GM23338 (cell line): Measurements from ENCODE around the gene WDR35.

ENCODE experiments used
- CTCF ChIP-seq, 2 experiments: fragments of 200-600 bp in 1 of 2; sonication (generic) in 1 of 2; conservative IDR thresholded peaks; 2 replicates each; pipeline versions ENCODE4 v1.5.1 to v1.6.1; 2016 to 2017; ENCODE audit warnings: antibody characterized with exemption in 2 of 2, low read depth in 2 of 2, mild to moderate bottlenecking in 2 of 2, moderate library complexity in 1 of 2
- ETS1 ChIP-seq: IDR thresholded peaks from 2 replicates; pipeline ENCODE4 v1.6.1; 2016; ENCODE audit warnings: antibody characterized with exemption
- EZH2 ChIP-seq: fragments of 200-600 bp; sonication (generic); IDR thresholded peaks from one replicate; pipeline ENCODE4 v1.8.0; 2017; ENCODE audit warnings: antibody characterized with exemption, mild to moderate bottlenecking, low read depth; ENCODE audit not compliant: unreplicated experiment
- EZH2phosphoT487 ChIP-seq: fragments of 200-600 bp; sonication (generic); IDR thresholded peaks from one replicate; pipeline ENCODE4 v1.8.1; 2018; ENCODE audit warnings: antibody characterized with exemption; ENCODE audit not compliant: unreplicated experiment
- JUNB ChIP-seq: IDR thresholded peaks from one replicate; pipeline ENCODE4 v1.6.1; 2016; ENCODE audit warnings: antibody characterized with exemption; ENCODE audit not compliant: unreplicated experiment
- POLR2AphosphoS5 ChIP-seq: IDR thresholded peaks from 2 replicates; pipeline ENCODE4 v1.6.1; 2016; ENCODE audit warnings: antibody characterized with exemption, low read depth
- REST ChIP-seq: IDR thresholded peaks from one replicate; pipeline ENCODE4 v1.6.1; 2018; ENCODE audit warnings: antibody characterized with exemption; ENCODE audit not compliant: unreplicated experiment
- ZNF114 ChIP-seq: fragments of 250-450 bp; sonication (Bioruptor Pico); IDR thresholded peaks from 2 replicates; pipeline ENCODE4 v1.5.0; 2020; ENCODE audit warnings: mild to moderate bottlenecking, moderate library complexity

DNA sequence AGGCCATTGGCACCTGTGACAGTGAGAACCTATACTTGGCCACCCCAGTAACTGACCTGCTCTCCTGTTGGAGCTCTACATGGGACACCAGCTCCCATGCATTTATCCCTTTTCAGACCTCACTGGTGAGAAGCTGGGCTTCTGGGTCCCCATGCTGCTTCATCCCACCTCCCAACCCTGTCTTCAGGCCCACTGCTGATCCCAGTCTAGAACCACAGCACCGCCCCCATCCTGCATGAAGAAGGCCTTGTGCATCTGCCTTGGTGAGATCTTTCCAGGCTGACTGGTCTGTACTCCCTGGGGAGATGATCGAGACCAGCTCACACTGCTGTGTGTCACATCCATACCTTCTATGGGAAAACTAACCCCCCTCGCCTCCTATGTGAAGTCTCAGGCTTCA, 110.8 kb downstream of the WDR35 start:
- TF ChIP-seq EZH2 (no peak), CTCF (conservative IDR thresholded peaks at IDR 0.05; ENCODE audit: low read depth in 2 of 2) (no peak), ETS1 (no peak), EZH2phosphoT487 (no peak), REST (no peak), ZNF114 (no peak), POLR2AphosphoS5 (no peak), JUNB (no peak)
